ENCODE data around the gene DDX31. TPM values are rescaled to one million over a fixed set of nuclear protein-coding genes. Genes with fewer than 3 reads are reported as not detected.
"Not testable (repeated sequence)": the region's sequence is repeated elsewhere in the genome, so short reads cannot be mapped to it uniquely, and the experiment has no call there.

The DDX31 gene
- total RNA-seq, 2 experiments from 2014 or later, result 20.9 to 22.8 TPM

- ATAC-seq (no peak), DNase-seq (no peak)
- Mint-ChIP-seq H3K9me3 (no peaks in the 10 kb centered on the region), H3K27ac (no peak overlapping the region), H3K36me3 (ENCODE audit: low read depth) (no peaks in the 10 kb centered on the region), H3K27me3 (peaks cover 4% of the 10 kb centered on the region), H3K4me3 (no peak overlapping the region), H3K4me1 (ENCODE audit: low read depth) (no peaks in the 10 kb centered on the region)
- intact Hi-C loops (cut with micrococcal nuclease), result no loop called here
- TF ChIP-seq CTCF (IDR thresholded peaks at IDR 0.05), result no peak
- CTCF ChIA-PET, result no interaction called here
- POLR2A ChIA-PET, result interaction anchor here (0.6 to 1.1 kb wide), 2 partner anchors 10 kb away, joined by 3 to 4 read pairs; no protein-coding TSS in a partner anchor
Observed at GRCh38 chr9:132711846-132712245, 42.1 kb upstream of the DDX31 start.

GRCh38 chr9:132711152-132711551, 41.4 kb upstream of the DDX31 start:
- H3K27me3 Mint-ChIP-seq; H3K4me3 Mint-ChIP-seq; H3K36me3 Mint-ChIP-seq (ENCODE audit: low read depth); ATAC-seq; DNase-seq; H3K9me3 Mint-ChIP-seq; H3K4me1 Mint-ChIP-seq (ENCODE audit: low read depth); H3K27ac Mint-ChIP-seq; intact Hi-C loops (cut with micrococcal nuclease); CTCF ChIA-PET: not testable (repeated sequence)
- POLR2A ChIA-PET, result interaction anchor here (1.1 kb wide), 1 partner anchor 10 kb away, joined by 4 read pairs; no protein-coding TSS in a partner anchor

- Mint-ChIP-seq H3K9me3 (no peaks in the 10 kb centered on the region), H3K4me1 (ENCODE audit: low read depth) (no peaks in the 10 kb centered on the region), H3K4me3 (no peak overlapping the region), H3K27ac (no peak overlapping the region), H3K36me3 (ENCODE audit: low read depth) (no peaks in the 10 kb centered on the region), H3K27me3 (peaks cover 5% of the 10 kb centered on the region)
- POLR2A ChIA-PET, result no interaction called here
- CTCF ChIA-PET, result no interaction called here
- no peak for TF ChIP-seq CTCF (IDR thresholded peaks at IDR 0.05)
- no peak for ATAC-seq
- DNase-seq, result no peak
- intact Hi-C loops (cut with micrococcal nuclease), result no loop called here
Observed at GRCh38 chr9:132710333-132710732, 40.5 kb upstream of the DDX31 start.

GRCh38 chr9:132708769-132709430, 39.1 kb upstream of the DDX31 start:
- no peak for TF ChIP-seq CTCF (IDR thresholded peaks at IDR 0.05)

GRCh38 chr9:132708239-132708638, 38.5 kb upstream of the DDX31 start:
- Mint-ChIP-seq H3K4me3 (no peak overlapping the region), H3K4me1 (ENCODE audit: low read depth) (no peaks in the 10 kb centered on the region), H3K36me3 (ENCODE audit: low read depth) (no peaks in the 10 kb centered on the region), H3K27ac (no peak overlapping the region), H3K9me3 (no peaks in the 10 kb centered on the region), H3K27me3 (peaks cover 8% of the 10 kb centered on the region)
- CTCF ChIA-PET, result no interaction called here
- POLR2A ChIA-PET, result no interaction called here
- no peak for TF ChIP-seq CTCF (IDR thresholded peaks at IDR 0.05)
- ATAC-seq (no peak), DNase-seq (no peak)
- intact Hi-C loops (cut with micrococcal nuclease), result no loop called here

More at GRCh38 chr9:132708769-132709430, 39.1 kb upstream of the DDX31 start:
- Mint-ChIP-seq H3K27ac (no peak overlapping the region), H3K27me3 (peaks cover 5% of the 10 kb centered on the region), H3K4me3 (no peak overlapping the region), H3K4me1 (ENCODE audit: low read depth) (no peaks in the 10 kb centered on the region), H3K9me3 (no peaks in the 10 kb centered on the region), H3K36me3 (ENCODE audit: low read depth) (no peaks in the 10 kb centered on the region)
- ATAC-seq (no peak), DNase-seq (no peak)
- CTCF ChIA-PET, result no interaction called here
- POLR2A ChIA-PET, result no interaction called here
- intact Hi-C loops (cut with micrococcal nuclease), result no loop called here

Measured in activated CD8-positive, alpha-beta T cell treated with anti-CD3 and anti-CD28 coated beads for 36 hours (primary cell).